22Rv1 (cell line): ENCODE data around the gene GALNT4.

Experiments used
- CTCF ChIP-seq: fragments of 450-650 bp; IDR thresholded peaks from 2 replicates; pipeline ENCODE4 v1.5.1; 2017; ENCODE audit warnings: mild to moderate bottlenecking
- ZFX ChIP-seq: fragments of 450-650 bp; IDR thresholded peaks from 2 replicates; pipeline ENCODE4 v1.6.1; 2017; ENCODE audit warnings: antibody characterized with exemption, borderline replicate concordance

- TF ChIP-seq CTCF (no peak), ZFX (no peak)
Measured at GRCh38 chr12:89546151-89546550, 21.6 kb upstream of the GALNT4 start.
